Measurements from ENCODE around the gene CABP7. TPM values are rescaled to one million over a fixed set of nuclear protein-coding genes. Genes with fewer than 3 reads are reported as not detected.

The CABP7 gene
- total RNA-seq, 2 donors from 2014 or later = 0.14 TPM; not detected in 1

DNA sequence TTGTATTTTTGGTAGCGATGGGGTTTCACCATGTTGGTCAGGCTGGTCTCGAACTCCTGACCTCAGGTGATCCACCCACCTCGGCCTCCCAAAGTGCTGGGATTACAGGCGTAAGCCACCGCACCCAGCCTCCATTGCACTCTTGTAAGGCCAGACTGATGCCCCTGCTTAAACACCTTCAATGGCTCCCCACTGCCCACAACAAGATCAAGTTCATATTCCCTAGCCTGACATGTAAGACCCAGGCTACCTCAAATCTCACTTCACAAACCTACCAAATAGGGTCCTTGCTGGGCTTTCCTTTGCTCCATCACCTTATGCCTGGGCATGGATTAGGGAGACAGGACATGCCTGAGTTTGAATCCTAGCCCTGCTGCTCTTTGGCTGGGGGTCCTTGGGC lies 60.4 kb downstream of the CABP7 start:
- no peaks in the 10 kb centered on the region for H3K27me3 ChIP-seq (replicated peaks; ENCODE audit: insufficient read depth)
- no peak overlapping the region for H3K4me3 ChIP-seq
- no peaks in the 10 kb centered on the region for H3K9me3 ChIP-seq
- ATAC-seq (ENCODE audit: insufficient number of reproducible peaks, low FRiP score, low read depth) (no peak), DNase-seq (ENCODE audit: low spot score) (no peak)
- TF ChIP-seq, protein P1, sequence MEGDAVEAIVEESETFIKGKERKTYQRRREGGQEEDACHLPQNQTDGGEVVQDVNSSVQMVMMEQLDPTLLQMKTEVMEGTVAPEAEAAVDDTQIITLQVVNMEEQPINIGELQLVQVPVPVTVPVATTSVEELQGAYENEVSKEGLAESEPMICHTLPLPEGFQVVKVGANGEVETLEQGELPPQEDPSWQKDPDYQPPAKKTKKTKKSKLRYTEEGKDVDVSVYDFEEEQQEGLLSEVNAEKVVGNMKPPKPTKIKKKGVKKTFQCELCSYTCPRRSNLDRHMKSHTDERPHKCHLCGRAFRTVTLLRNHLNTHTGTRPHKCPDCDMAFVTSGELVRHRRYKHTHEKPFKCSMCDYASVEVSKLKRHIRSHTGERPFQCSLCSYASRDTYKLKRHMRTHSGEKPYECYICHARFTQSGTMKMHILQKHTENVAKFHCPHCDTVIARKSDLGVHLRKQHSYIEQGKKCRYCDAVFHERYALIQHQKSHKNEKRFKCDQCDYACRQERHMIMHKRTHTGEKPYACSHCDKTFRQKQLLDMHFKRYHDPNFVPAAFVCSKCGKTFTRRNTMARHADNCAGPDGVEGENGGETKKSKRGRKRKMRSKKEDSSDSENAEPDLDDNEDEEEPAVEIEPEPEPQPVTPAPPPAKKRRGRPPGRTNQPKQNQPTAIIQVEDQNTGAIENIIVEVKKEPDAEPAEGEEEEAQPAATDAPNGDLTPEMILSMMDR (IDR thresholded peaks at IDR 0.05) = no peak
- no peaks in the 10 kb centered on the region for H3K36me3 ChIP-seq
- H3K27ac ChIP-seq = peak overlapping the region in 1 of 2 donors; percentile 66
- H3K4me1 ChIP-seq (ENCODE audit: control insufficient read depth in 1 of 2, low read depth in 2 of 2) = peaks cover 13 to 18% of the 10 kb centered on the region in 2 donors

DNA sequence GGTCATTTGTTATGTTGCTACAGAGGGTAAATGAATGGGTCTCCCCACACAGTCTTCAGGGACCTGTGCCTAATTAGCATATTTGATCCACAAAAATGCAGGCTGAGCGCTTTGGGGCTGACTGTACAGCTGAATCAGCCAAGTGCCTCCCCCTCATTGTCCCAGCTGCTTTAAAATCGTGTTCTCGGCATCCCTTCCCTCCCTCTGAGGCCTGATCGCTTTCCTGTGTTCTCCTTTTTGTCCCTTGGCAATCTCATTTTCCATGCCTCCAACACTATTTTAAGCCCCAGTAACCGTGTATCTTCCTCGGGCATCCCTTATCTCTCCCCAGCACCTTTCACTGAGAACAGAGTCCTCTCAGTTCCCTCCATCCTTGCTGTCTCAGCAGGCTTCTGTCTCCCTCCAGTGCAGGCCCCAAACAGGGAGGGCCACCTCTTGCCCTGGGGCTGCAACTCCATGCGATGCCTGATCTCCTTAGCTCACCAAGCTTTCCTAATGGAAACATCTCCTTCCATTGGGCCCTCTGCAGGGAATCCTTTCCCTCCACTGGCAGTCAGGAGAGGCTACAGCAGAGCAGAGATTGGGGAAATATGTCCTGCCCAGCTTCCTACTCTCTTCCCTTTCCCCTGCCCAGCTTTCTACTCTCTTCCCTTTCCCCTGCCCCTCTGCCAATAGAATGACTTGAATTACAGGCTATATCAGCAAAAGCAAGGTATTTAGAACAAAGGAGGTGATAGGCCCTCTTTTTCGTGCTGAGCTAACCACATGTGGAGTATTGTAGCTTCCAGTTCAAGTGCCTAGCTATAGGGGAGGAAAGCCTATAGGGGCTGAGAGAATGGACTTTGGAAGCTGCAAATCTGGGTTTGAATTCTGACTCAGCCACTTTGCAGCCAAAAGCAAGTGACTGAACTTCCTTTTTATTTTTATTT lies 61.2 kb downstream of the CABP7 start:
- Histone ChIP-seq H3K9me3 (no peaks in the 10 kb centered on the region), H3K27me3 (replicated peaks; ENCODE audit: insufficient read depth) (no peaks in the 10 kb centered on the region), H3K27ac (peak overlapping the region; percentile 16 to 66), H3K4me3 (no peak overlapping the region), H3K4me1 (ENCODE audit: control insufficient read depth in 1 of 2, low read depth in 2 of 2) (peaks cover 13 to 18% of the 10 kb centered on the region in 2 donors), H3K36me3 (no peaks in the 10 kb centered on the region)
- ATAC-seq (ENCODE audit: insufficient number of reproducible peaks, low FRiP score, low read depth) (no peak), DNase-seq (ENCODE audit: low spot score) (no peak)
- TF ChIP-seq, protein P1 (IDR thresholded peaks at IDR 0.05) = no peak

Other genes starting within 250 kb of the CABP7 start
- gene NEFH, start 239.8 kb upstream of the CABP7 start, total RNA-seq = under 1 TPM; 0.14 to 0.85 TPM
- 100 to 1,000 TPM in 1 of 2 donors, 10 to 100 TPM in 1; 39.8 to 104 TPM for gene THOC5, start 166.2 kb upstream of the CABP7 start, total RNA-seq
- gene NIPSNAP1, start 138.9 kb upstream of the CABP7 start, total RNA-seq = 1 to 10 TPM; 4.3 to 6.5 TPM
- 10 to 100 TPM; 37.1 to 41.2 TPM for gene NF2, start 116.4 kb upstream of the CABP7 start, total RNA-seq
- gene ZMAT5, start 47.0 kb downstream of the CABP7 start, total RNA-seq = 10 to 100 TPM; 11.0 to 26.8 TPM
- gene UQCR10, start 47.4 kb downstream of the CABP7 start, total RNA-seq = 10 to 100 TPM; 12.2 to 43.1 TPM
- gene ASCC2, start 118.3 kb downstream of the CABP7 start, total RNA-seq = 10 to 100 TPM; 31.0 to 41.8 TPM
- 10 to 100 TPM; 33.3 to 61.9 TPM for gene MTMR3, start 163.2 kb downstream of the CABP7 start, total RNA-seq

Data from thoracic aorta (tissue), 2 donors.